Vagina (tissue), 2 donors: Measurements from ENCODE around the gene FAS.

Experiments used
- POLR2A ChIP-seq, 2 donors: fragments of 450-650 bp; IDR thresholded peaks; one replicate each; pipeline ENCODE4 v1.6.1; 2017; ENCODE audit warnings: antibody characterized with exemption in 2 of 2, mild to moderate bottlenecking in 2 of 2, moderate library complexity in 2 of 2
- POLR2AphosphoS5 ChIP-seq, 2 donors: sonication (generic); formaldehyde crosslinking; IDR thresholded peaks; one replicate each; pipeline ENCODE4 v1.9.0; 2017; ENCODE audit warnings: antibody characterized with exemption in 2 of 2, mild to moderate bottlenecking in 2 of 2, low read depth in 1 of 2; ENCODE audit not compliant: insufficient read depth in 1 of 2
- TF ChIP-seq, protein P1 (sequence below), 3 experiments: fragments of 450-650 bp in 2 of 3; fragments of 200-600 bp in 1 of 3; sonication (generic) in 1 of 3; IDR thresholded peaks; one replicate each; pipeline ENCODE4 v1.5.1; 2017 to 2019; ENCODE audit warnings: antibody characterized with exemption in 3 of 3, mild to moderate bottlenecking in 2 of 3, moderate library complexity in 2 of 3

DNA sequence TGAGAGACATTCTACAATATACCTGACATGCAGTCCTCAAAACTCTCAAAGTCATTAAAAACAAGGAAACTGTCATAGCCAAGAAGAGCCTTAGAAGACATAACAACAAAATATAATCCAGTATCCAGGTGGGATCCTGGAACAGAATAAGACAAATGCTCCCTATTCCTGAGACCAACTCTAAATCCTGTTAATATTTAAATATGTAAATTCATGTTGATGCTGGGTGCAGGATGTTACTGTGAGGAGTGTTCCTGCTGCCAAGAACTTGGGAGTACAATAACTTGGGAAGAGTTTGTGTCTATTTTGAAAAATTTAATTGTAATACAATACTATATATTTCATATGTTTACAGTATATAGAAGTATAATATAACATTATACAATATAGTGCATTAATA, 61.0 kb downstream of the FAS start:
- TF ChIP-seq POLR2AphosphoS5 (IDR thresholded peaks at IDR 0.05; ENCODE audit: insufficient read depth in 1 of 2, low read depth in 1 of 2) (no peak), POLR2A (IDR thresholded peaks at IDR 0.05) (no peak)
- TF ChIP-seq, protein P1, sequence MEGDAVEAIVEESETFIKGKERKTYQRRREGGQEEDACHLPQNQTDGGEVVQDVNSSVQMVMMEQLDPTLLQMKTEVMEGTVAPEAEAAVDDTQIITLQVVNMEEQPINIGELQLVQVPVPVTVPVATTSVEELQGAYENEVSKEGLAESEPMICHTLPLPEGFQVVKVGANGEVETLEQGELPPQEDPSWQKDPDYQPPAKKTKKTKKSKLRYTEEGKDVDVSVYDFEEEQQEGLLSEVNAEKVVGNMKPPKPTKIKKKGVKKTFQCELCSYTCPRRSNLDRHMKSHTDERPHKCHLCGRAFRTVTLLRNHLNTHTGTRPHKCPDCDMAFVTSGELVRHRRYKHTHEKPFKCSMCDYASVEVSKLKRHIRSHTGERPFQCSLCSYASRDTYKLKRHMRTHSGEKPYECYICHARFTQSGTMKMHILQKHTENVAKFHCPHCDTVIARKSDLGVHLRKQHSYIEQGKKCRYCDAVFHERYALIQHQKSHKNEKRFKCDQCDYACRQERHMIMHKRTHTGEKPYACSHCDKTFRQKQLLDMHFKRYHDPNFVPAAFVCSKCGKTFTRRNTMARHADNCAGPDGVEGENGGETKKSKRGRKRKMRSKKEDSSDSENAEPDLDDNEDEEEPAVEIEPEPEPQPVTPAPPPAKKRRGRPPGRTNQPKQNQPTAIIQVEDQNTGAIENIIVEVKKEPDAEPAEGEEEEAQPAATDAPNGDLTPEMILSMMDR (IDR thresholded peaks at IDR 0.05), result no peak
